Stimulated activated CD8-positive, alpha-beta memory T cell treated with anti-CD3 and anti-CD28 coated beads, Interleukin-7, amount 100 ng/mL, for 1 hour (primary cell): ENCODE data around the gene EZH1.

ENCODE experiments used
- DNase-seq, 2 donors: peaks; one replicate each; pipeline ENCODE4 v3.0.0-alpha.2; 2020; ENCODE audit warnings: low read depth in 2 of 2

EZH1 gene

GRCh38 chr17:42709561-42709960 is 35.3 kb downstream of the EZH1 start:
- DNase-seq: no peak

GRCh38 chr17:42708588-42708987 is 36.3 kb downstream of the EZH1 start:
- DNase-seq: no peak

- DNase-seq: no peak
Measured at GRCh38 chr17:42706732-42707131, 38.1 kb downstream of the EZH1 start.

GRCh38 chr17:42704837-42705494 is 39.9 kb downstream of the EZH1 start:
- no peak for DNase-seq

GRCh38 chr17:42704490-42704836 is 40.4 kb downstream of the EZH1 start:
- DNase-seq: no peak

GRCh38 chr17:42702446-42702845 is 42.4 kb downstream of the EZH1 start:
- no peak for DNase-seq

GRCh38 chr17:42700586-42701289 is 44.1 kb downstream of the EZH1 start:
- no peak for DNase-seq

- DNase-seq: no peak
Measured at GRCh38 chr17:42699415-42699740, 45.5 kb downstream of the EZH1 start.

- DNase-seq: no peak
Measured at GRCh38 chr17:42698736-42699414, 46.0 kb downstream of the EZH1 start.

- no peak for DNase-seq
Measured at GRCh38 chr17:42697108-42697811, 47.6 kb downstream of the EZH1 start.

GRCh38 chr17:42695500-42695899 is 49.3 kb downstream of the EZH1 start:
- no peak for DNase-seq

GRCh38 chr17:42694524-42694923 is 50.3 kb downstream of the EZH1 start:
- no peak for DNase-seq

GRCh38 chr17:42692489-42692888 is 52.4 kb downstream of the EZH1 start:
- DNase-seq: no peak

- DNase-seq: no peak
Measured at GRCh38 chr17:42691021-42691545, 53.8 kb downstream of the EZH1 start.

GRCh38 chr17:42690596-42690995 is 54.2 kb downstream of the EZH1 start:
- no peak for DNase-seq

- DNase-seq: no peak
Measured at GRCh38 chr17:42687707-42688320, 57.0 kb downstream of the EZH1 start.

- no peak for DNase-seq
Measured at GRCh38 chr17:42686520-42687128, 58.2 kb downstream of the EZH1 start.

- no peak for DNase-seq
Measured at GRCh38 chr17:42685831-42686230, 59.0 kb downstream of the EZH1 start.

GRCh38 chr17:42684929-42685556 is 59.8 kb downstream of the EZH1 start:
- DNase-seq: no peak

GRCh38 chr17:42683407-42684034 is 61.3 kb downstream of the EZH1 start:
- no peak for DNase-seq
